OCI-LY3 (cell line): ENCODE data around the gene FOXI2.

Source experiments
- CTCF ChIP-seq: fragments of 200-600, 300-600 bp; sonication (generic); IDR thresholded peaks from 2 replicates; pipeline ENCODE4 v1.5.1; 2014; ENCODE audit warnings: antibody characterized with exemption, low read length, low read depth
- EZH2phosphoT487 ChIP-seq: fragments of 200-600 bp; shearing (Covaris generic); IDR thresholded peaks from 2 replicates; pipeline ENCODE4 v1.6.1; 2018; ENCODE audit warnings: antibody characterized with exemption, mixed run types, low read depth

DNA sequence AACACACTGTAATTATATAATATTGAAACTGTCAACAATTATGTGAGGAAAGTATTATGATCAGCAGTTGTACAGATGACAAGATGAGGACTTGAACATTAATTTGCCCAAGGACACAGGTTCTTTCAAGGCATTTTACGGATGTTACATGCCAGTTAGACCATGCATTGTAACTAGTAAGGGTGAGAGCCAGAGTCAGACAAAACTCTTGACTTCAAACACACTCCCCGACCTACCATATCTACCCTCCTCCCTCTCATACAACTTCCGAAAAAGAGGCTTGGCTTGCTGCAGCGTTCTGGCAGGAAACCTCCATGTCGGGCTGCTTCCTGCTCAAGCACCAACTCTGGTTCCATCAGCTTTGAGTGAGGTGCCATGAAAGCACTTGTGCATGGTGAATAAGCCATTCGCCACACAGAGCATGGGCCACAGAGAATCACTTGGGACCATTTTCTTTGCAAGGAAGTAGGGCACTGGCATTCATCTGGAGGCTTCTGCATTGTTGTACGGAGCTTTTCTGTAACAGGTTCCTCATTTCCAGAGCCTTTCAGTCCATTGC lies 53.2 kb downstream of the FOXI2 start:
- TF ChIP-seq EZH2phosphoT487 = no peak
- no peak for TF ChIP-seq CTCF
